GDM1 (cell line): Measurements from ENCODE around the gene UPP2.

Source experiments
- DNase-seq: peaks from one replicate; lab custom pipeline; 2025; lab: John Stamatoyannopoulos, UW

Gene UPP2

GRCh38 chr2:158104903-158105302, 3.2 kb downstream of the UPP2 start:
- DNase-seq, result no peak

GRCh38 chr2:158112992-158113391, 11.3 kb downstream of the UPP2 start:
- DNase-seq, result no peak

- DNase-seq, result no peak
These were observed 12.1 kb downstream of the UPP2 start for GRCh38 chr2:158113741-158114295.

GRCh38 chr2:158114516-158114915, 12.8 kb downstream of the UPP2 start:
- no peak for DNase-seq

GRCh38 chr2:158115202-158115767, 13.6 kb downstream of the UPP2 start:
- no peak for DNase-seq

GRCh38 chr2:158116936-158117335, 15.3 kb downstream of the UPP2 start:
- DNase-seq, result no peak

GRCh38 chr2:158120102-158120501, 18.4 kb downstream of the UPP2 start:
- DNase-seq, result no peak

GRCh38 chr2:158120664-158121641, 19.3 kb downstream of the UPP2 start:
- DNase-seq, result no peak

- no peak for DNase-seq
These were observed 23.2 kb downstream of the UPP2 start for GRCh38 chr2:158124896-158125295.

- no peak for DNase-seq
These were observed 24.3 kb downstream of the UPP2 start for GRCh38 chr2:158125756-158126498.

GRCh38 chr2:158127380-158127804, 25.7 kb downstream of the UPP2 start:
- no peak for DNase-seq

GRCh38 chr2:158128168-158128973, 26.7 kb downstream of the UPP2 start:
- no peak for DNase-seq

- no peak for DNase-seq
These were observed 27.4 kb downstream of the UPP2 start for GRCh38 chr2:158129037-158129436.

- DNase-seq, result no peak
These were observed 29.3 kb downstream of the UPP2 start for GRCh38 chr2:158130832-158131473.

GRCh38 chr2:158131483-158131912, 29.8 kb downstream of the UPP2 start:
- no peak for DNase-seq

GRCh38 chr2:158131919-158132566, 30.4 kb downstream of the UPP2 start:
- no peak for DNase-seq

- no peak for DNase-seq
These were observed 32.4 kb downstream of the UPP2 start for GRCh38 chr2:158134055-158134454.

- no peak for DNase-seq
These were observed 33.0 kb downstream of the UPP2 start for GRCh38 chr2:158134655-158135054.

- no peak for DNase-seq
These were observed 33.4 kb downstream of the UPP2 start for GRCh38 chr2:158135096-158135495.

GRCh38 chr2:158138255-158138654, 36.6 kb downstream of the UPP2 start:
- no peak for DNase-seq
